Brain microvascular endothelial cell (primary cell): ENCODE data around the gene MACROD1.

Experiments
- DNase-seq: peaks from one replicate; pipeline ENCODE4 v3.0.0-alpha.2; 2020
- H3K27ac ChIP-seq: fragments of 250-450 bp; sonication (Bioruptor Pico); 2 replicates; pipeline ENCODE4 v1.5.1; 2020; ENCODE audit warnings: mild to moderate bottlenecking, moderate library complexity
- H3K27me3 ChIP-seq: fragments of 250-450 bp; sonication (Bioruptor Pico); replicated peaks from 2 replicates; pipeline ENCODE4 v1.5.1; 2020; ENCODE audit warnings: mild to moderate bottlenecking
- H3K36me3 ChIP-seq: fragments of 250-450 bp; sonication (Bioruptor Pico); replicated peaks from 2 replicates; pipeline ENCODE4 v1.5.1; 2020; ENCODE audit warnings: mild to moderate bottlenecking
- H3K4me3 ChIP-seq: 2 replicates; pipeline ENCODE4 v1.5.1; 2011; ENCODE audit warnings: low read depth, mild to moderate bottlenecking, control low read depth, low read length, moderate library complexity
- in situ Hi-C: cut with HindIII; loops from 2 replicates; pipeline ENCODE4 v1.10.0; 2017; ENCODE audit warnings: low sequenced_read_pairs, low pct_ligation_motif_present
- TF ChIP-seq, protein P1 (sequence below): IDR thresholded peaks from 2 replicates; pipeline ENCODE4 v1.5.1; 2011; ENCODE audit warnings: low read depth, mild to moderate bottlenecking, moderate library complexity, low read length, control low read depth, inconsistent platforms; ENCODE audit errors: missing control alignments

MACROD1 gene

DNA sequence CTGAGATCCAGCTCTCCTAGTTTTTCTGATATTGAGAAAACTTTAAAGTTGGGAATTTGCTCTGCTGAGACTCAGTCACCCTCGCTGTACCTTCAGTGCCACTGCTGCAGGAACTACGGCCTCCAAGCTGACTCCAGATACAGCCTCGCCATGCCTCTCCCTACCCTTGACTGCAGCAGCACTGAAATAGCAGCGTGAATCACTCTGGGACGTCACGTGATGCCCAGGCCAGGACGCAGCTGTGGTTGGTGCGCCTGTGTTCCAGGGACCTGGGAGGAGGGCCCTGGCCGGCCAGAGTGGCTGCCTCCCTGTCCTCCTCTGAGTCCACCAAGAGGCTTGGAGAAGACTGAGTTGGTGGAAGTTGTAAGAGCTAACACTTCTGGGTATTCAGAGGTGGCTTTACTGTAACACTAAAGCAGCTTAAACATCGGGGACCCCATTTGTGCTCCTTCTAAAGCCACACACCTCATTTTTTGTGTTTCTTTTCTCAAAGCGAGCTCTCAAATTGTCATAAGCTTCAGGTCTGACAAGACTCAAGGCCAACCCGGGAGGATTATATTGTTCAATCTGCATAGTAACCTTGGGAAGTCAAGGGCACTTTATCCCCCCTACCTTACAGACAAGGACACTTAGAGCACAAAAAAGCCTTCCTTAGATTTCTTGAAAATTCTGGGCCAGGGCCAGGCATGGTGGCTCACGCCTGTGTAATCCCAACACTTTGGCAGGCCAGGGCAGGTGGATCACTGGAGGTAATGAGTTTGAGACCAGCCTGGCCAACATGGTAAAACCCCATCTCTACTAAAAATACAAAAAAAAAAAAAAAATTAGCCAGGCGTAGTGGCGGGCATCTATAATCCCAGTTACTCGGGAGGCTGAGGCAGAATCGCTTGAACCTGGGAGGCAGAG lies 15.8 kb upstream of the MACROD1 start:
- Histone ChIP-seq H3K36me3 (no peaks in the 10 kb centered on the region), H3K4me3 (peak overlapping the region; percentile 17), H3K27me3 (no peaks in the 10 kb centered on the region), H3K27ac (peak overlapping the region; percentile 10)
- in situ Hi-C loops: no loop called here
- DNase-seq: peak; percentile 94
- TF ChIP-seq, protein P1, sequence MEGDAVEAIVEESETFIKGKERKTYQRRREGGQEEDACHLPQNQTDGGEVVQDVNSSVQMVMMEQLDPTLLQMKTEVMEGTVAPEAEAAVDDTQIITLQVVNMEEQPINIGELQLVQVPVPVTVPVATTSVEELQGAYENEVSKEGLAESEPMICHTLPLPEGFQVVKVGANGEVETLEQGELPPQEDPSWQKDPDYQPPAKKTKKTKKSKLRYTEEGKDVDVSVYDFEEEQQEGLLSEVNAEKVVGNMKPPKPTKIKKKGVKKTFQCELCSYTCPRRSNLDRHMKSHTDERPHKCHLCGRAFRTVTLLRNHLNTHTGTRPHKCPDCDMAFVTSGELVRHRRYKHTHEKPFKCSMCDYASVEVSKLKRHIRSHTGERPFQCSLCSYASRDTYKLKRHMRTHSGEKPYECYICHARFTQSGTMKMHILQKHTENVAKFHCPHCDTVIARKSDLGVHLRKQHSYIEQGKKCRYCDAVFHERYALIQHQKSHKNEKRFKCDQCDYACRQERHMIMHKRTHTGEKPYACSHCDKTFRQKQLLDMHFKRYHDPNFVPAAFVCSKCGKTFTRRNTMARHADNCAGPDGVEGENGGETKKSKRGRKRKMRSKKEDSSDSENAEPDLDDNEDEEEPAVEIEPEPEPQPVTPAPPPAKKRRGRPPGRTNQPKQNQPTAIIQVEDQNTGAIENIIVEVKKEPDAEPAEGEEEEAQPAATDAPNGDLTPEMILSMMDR: no peak

DNA sequence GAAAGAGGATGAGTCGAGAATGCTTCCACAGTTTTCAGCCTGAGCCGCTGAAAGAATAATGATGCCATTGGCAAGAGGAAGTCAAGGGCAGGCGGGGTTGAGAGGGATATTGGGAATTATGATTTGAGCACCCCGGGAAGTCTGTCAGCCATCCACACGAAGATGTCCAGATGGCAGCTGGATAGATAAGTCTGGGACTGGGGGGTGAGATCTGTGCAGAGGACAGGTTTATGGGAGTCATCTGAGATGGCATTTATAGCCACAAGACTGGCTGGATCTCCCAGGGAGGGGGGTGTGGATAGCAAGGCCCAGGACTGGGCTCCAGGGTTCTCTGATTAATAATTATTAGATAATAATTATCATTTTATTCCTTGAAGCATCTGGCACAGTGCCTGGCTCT lies 15.0 kb upstream of the MACROD1 start:
- H3K27ac ChIP-seq: no peak overlapping the region
- in situ Hi-C loops: no loop called here
- DNase-seq: no peak
- TF ChIP-seq, protein P1: no peak
- H3K4me3 ChIP-seq: no peak overlapping the region
- H3K27me3 ChIP-seq: no peaks in the 10 kb centered on the region
- H3K36me3 ChIP-seq: no peaks in the 10 kb centered on the region

DNA sequence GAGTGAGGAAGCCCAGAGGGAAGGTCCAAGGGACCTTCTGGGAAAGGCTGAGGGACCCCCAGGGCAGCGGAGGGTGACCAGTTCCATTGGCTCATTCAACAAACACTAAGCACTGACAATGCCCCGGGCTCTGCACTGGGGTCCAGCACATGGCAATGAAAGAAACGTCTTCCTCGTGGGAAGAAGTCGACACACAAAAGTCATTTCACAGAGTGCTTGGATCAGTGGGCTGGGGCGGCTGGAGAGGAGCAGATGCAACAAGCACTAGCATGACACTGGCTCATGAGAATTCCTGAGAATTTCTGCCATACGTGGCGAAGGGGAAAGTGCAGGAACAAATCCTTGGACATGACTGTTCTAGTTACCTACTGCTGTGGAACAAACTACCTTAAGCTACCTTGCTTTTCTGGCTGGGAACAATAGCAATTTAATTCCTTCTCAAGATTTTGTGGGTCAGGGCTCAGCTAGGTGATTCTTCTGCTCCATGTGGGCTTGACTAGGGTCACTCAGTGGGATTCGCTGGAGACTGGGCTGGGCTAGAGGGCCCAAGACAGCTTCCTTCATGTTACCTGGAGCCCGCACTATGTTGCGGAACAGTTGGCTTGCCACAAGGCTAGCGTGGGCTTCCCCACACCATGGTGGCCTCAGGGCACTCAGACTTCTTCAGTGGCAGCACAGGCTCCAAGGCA lies 13.2 kb upstream of the MACROD1 start:
- H3K27ac ChIP-seq: no peak overlapping the region
- TF ChIP-seq, protein P1: no peak
- in situ Hi-C loops: no loop called here
- no peak overlapping the region for H3K4me3 ChIP-seq
- DNase-seq: no peak
- H3K36me3 ChIP-seq: no peaks in the 10 kb centered on the region
- H3K27me3 ChIP-seq: no peaks in the 10 kb centered on the region

DNA sequence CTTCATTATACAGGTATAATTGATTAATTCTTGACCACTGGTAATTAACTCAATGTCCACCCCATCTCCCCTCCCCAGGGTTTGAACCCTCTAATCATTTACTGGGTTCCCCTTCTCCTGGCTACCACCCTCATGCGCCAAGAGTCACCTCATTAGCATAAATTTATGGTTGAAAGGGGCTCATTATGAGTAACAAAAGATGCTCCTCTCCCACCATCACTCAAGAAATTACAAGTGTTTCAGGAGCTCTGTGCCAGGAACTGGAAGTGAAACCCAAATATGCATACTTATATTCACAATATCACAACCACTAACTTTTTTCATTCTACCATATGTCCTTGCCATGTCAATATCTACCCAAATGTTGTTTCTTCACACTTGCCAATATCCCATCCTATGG lies 12.3 kb upstream of the MACROD1 start:
- TF ChIP-seq, protein P1: no peak
- no peak for DNase-seq
- no peak overlapping the region for H3K27ac ChIP-seq
- H3K27me3 ChIP-seq: no peaks in the 10 kb centered on the region
- no peak overlapping the region for H3K4me3 ChIP-seq
- H3K36me3 ChIP-seq: no peaks in the 10 kb centered on the region
- in situ Hi-C loops: no loop called here

DNA sequence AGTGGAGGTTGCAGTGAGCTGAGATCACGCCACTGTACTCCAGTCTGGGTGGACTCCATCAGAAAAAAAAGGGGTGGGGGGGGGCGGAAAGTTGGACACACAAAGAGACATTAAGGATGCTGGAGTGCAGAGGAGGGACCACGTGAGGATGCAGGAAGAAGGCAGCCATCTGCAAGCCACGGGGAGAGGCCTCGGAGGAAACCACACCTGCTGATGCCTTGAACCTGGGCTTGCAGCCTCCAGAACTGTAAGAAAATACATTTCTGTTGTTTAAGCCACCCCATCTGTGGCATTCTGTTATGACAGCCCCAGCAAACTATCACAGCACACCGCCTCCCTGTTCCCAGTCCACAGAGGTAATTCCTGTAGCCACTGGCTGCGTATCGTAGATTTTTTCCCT lies 10.8 kb upstream of the MACROD1 start:
- TF ChIP-seq, protein P1: no peak
- Histone ChIP-seq H3K4me3 (no peak overlapping the region), H3K27me3 (no peaks in the 10 kb centered on the region), H3K36me3 (no peaks in the 10 kb centered on the region), H3K27ac (no peak overlapping the region)
- DNase-seq: no peak
- in situ Hi-C loops: no loop called here
